LoVo (cell line): Measurements from ENCODE around the gene DNAJC16.
"Not testable (repeated sequence)": the region's sequence is repeated elsewhere in the genome, so short reads cannot be mapped to it uniquely, and the experiment has no call there.

Experiments
- DNase-seq: peaks from one replicate; pipeline ENCODE4 v3.0.0-alpha.2; 2016; ENCODE audit warnings: low spot score

The DNAJC16 gene

GRCh38 chr1:15526490-15527339 is at the start of gene DNAJC16:
Gene DNAJC16 (plus strand): TSS chr1:15526848. CDS start chr1:15529106, 2,258 bp downstream.
- peak; percentile 99 for DNase-seq

DNA sequence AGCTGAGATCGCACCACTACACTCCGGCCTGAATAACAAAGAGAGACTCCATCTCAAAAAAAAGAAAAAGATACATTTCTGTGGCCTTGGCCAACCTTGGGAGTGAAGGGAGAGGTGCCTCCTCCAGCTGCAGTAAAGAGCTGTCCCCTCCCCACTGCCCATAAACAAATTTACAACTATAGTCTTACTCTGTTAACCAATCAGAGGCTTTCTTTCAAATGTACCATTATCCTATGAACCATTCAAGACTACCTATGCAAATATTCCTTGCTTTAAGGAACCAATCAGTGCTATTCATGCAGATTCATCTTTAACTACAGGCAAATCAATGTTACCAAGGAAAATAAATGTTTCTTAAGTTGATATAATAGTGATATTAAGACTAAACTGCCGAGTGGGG is 49.7 kb upstream of the DNAJC16 start:
- no peak for DNase-seq

DNA sequence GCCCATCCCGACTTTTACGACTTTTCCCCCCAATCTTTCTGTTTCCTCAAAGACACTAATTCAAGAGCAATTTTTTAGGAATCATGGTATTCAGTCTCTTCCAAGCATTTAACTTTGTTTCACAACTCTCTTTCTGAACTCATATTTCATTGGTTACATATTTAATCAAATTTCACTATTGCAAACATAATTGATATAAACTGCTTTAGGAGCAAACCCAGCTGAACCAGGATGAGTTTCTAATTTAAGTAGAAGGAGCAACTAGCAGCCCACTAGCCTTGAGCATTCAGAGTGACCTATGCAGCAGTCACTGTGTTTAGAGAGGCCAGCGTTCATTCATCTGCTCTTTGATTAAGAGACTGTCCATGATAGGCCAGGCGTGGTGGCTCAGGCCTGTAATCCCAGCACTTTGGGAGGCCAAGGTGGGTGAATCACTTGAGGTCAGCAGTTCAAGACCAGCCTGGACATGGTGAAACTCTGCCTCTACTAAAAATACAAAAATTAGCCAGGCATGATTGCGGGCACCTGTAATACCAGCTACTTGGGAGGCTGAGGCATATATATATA is 48.9 kb upstream of the DNAJC16 start:
- no peak for DNase-seq

- no peak for DNase-seq
Observed at GRCh38 chr1:15479654-15480347, 46.8 kb upstream of the DNAJC16 start.

DNA sequence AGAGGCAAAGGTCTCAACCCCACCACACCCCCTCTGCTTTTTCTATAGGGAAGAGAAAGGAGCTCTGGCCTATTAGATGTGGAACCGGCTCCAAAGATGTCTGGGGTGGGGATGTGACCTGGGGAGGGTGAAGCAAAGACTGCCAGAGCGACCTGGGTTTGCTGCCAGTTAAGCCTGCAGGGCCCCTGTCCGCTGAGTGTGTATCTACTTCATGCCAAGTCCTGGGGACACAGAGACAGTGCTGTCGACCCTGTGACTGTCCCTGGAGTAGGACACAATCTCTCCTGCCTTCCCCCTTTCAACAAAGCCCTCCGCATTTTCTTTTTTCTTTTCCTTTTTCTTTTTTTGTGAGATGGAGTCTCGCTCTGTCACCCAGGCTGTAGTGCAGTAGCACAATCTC is 44.2 kb upstream of the DNAJC16 start:
- DNase-seq: not testable (repeated sequence)

DNA sequence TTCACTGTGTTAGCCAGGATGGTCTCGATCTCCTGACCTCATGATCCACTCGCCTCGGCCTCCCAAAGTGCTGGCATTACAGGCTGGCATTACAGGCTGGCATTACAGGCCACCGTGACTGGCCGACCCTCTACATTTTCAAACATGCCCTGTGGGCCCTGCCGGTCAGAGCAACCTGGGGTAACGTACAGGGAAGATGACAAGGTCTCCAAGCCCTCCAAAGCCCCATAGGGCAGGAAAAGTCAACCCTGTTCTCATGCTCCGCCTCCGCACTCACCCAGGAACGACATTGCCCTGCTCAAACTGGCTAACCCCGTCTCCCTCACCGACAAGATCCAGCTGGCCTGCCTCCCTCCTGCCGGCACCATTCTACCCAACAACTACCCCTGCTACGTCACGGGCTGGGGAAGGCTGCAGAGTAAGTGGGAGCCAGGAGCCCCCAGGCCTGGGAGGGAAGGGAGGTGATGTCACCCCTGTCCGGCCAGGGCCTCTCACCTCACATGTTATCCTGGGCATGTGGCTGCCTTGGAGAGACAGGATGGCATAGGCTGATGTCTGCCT is 43.6 kb upstream of the DNAJC16 start:
- DNase-seq: not testable (repeated sequence)

DNA sequence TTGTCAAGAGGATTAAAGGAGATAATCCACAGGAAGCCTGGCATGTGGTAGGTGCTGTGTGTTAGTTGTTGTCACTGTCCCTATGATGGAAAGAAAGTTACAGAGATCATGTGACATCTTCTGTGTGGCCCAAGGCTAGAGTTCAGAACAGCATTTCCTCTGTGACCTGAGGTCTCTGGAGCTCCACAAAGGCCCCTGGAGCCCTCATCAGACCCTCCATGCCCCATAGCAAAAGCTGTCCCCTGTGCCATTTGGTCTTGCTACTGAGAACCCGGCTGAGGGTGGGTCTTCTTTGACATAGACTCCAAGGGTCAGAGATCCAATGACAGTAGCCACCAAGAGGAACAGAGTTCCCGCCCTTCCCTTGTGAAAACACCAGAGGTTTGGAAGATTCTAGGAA is 42.7 kb upstream of the DNAJC16 start:
- DNase-seq: no peak

GRCh38 chr1:15484443-15484842 is 42.2 kb upstream of the DNAJC16 start:
- not testable (repeated sequence) for DNase-seq

DNA sequence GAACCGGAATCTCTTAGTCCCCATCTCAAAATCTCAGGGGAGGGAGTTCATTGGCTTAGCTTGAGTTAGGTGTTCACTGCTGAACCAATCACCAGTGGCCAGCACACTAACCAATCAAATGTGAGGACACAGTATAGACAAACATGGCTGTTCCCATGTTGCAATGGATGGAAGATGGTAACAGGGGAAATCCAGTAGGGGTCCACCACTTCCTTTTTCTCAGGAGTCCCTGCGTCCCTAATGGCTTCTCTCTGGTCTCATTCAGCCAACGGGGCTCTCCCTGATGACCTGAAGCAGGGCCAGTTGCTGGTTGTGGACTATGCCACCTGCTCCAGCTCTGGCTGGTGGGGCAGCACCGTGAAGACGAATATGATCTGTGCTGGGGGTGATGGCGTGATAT is 41.0 kb upstream of the DNAJC16 start:
- DNase-seq: no peak

GRCh38 chr1:15486844-15487610 is 39.6 kb upstream of the DNAJC16 start:
- DNase-seq: not testable (repeated sequence)

DNA sequence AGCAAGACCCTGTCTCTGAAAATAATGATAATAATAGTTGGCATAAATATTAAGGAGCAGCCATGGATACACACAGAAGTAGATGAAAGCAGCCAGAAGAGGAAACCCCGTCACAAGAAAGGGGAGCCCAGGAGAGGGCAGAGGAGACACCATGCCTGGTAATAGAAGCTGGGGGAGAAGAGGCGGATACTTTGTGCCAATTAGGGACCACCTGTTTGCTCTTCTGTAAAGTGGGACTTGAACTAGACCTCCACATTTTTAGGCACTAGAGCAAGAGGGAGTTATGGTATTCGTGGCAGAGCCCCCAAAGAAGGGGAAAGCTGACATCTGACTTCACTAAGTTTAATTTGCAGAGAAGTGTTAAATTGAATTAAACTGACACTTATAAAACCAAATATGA is 38.3 kb upstream of the DNAJC16 start:
- no peak for DNase-seq

- no peak for DNase-seq
Observed at GRCh38 chr1:15489052-15489736, 37.5 kb upstream of the DNAJC16 start.

- not testable (repeated sequence) for DNase-seq
Observed at GRCh38 chr1:15491010-15491409, 35.6 kb upstream of the DNAJC16 start.

GRCh38 chr1:15492596-15492995 is 34.1 kb upstream of the DNAJC16 start:
- no peak for DNase-seq

DNA sequence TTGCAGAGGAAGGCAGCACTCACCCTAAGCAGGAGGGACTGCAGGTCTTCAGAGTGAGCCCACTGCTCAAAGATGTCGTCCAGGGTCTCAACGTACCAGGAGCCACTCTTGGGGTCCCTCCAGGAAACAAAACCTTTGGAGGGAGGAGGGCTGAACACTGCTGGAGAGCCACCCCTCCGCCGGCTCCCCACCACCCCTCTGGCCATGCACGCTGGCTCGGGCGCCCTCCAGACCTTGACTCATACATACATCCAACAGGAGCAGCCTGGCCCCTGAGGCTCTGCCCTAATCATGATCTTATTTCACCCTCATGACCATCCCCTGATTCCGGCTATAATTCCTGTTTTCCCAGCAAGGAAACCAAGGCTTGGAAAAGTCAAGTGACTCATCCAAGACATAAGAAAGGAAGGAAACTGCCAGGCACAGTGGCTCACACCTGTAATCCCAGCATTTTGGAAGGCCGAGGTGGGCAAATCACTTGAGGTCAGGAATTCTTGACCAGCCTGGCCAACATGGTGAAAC is 32.7 kb upstream of the DNAJC16 start:
- no peak for DNase-seq

DNA sequence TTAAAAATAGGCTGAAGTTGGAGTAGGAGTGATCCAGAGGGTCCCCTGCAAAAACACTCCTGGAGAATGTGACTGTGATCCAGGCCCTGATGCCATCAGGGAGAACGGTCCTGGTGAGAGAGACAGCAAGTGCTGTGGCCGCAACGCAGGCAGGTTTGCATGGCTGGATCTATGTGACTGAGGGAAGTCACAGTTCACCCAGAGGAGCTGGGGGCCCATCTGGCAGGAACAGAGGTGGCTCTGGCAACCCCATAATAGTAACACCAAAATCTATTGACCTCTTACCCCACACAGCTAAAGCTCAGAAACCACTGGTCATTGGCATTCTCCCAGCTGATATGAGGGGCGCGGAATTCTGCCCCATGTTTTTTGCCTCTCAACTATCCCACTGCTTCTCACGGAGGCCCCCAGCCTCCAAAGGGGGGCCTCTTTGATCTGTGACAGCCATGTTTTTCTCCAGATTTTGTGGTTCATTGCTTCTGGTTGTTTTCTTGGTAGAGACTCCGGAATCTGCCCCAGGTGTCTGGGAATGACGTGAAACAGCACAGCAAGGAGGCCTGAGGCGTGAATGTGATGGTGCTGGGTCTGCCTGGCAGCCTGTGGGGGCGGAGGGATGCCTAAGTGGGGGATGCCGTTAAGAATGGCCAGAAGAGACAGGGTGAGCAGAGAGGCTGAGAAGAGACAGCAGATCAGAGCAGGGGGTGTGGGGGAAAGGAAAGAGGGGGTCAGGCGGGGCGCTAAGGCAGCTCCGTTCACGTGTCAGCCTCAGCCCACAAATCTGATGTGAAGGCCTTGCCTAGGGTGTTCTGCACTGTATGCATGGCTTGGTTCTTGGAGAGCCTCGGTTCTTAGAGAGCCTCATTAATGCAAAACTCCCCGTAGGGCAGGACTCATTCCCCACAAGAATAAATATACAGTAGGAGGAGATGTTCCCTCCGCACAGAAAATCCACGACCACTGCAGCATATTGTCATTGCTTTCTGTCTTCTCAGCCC is 26.2 kb upstream of the DNAJC16 start:
- no peak for DNase-seq

- DNase-seq: peak; percentile 12
Observed at GRCh38 chr1:15501208-15502032, 25.2 kb upstream of the DNAJC16 start.

- DNase-seq: no peak
Observed at GRCh38 chr1:15504436-15504835, 22.2 kb upstream of the DNAJC16 start.

GRCh38 chr1:15506831-15507230 is 19.8 kb upstream of the DNAJC16 start:
- no peak for DNase-seq
